Keratinocyte (primary cell): ENCODE data around the gene CRACR2B. TPM values are rescaled to one million over a fixed set of nuclear protein-coding genes. Genes with fewer than 3 reads are reported as not detected.

ENCODE experiments used
- DNase-seq: peaks from one replicate; pipeline ENCODE4 v3.0.0-alpha.2; 2011; ENCODE audit warnings: low read depth, missing footprints, low spot score
- FAIRE-seq: peaks from 2 replicates; lab custom pipeline; 2011; peaks lifted over from hg19 to GRCh38; lab: Jason Lieb, UNC
- H2AFZ ChIP-seq: 2 replicates; pipeline ENCODE4 v1.6.0; 2012; ENCODE audit warnings: low read length, control low read depth, inconsistent platforms; ENCODE audit not compliant: control insufficient read depth
- H3K27ac ChIP-seq: 2 replicates; pipeline ENCODE4 v1.5.1; 2011; ENCODE audit warnings: low read length; ENCODE audit not compliant: control insufficient read depth, insufficient read depth
- H3K27me3 ChIP-seq: 3 replicates; pipeline ENCODE4 v1.6.0; 2011; ENCODE audit warnings: low read length; ENCODE audit not compliant: control insufficient read depth, insufficient read depth; ENCODE audit errors: extremely low read depth
- H3K36me3 ChIP-seq, 2 experiments: 2 replicates in 1 of 2; 3 replicates in 1 of 2; pipeline ENCODE4 v1.5.1; 2011; ENCODE audit warnings: low read length in 2 of 2, mild to moderate bottlenecking in 1 of 2; ENCODE audit not compliant: control insufficient read depth in 2 of 2, insufficient read depth in 2 of 2; ENCODE audit errors: extremely low read depth in 1 of 2
- H3K4me1 ChIP-seq: 3 replicates; pipeline ENCODE4 v1.5.1; 2011; ENCODE audit warnings: low read length; ENCODE audit not compliant: control insufficient read depth, insufficient read depth; ENCODE audit errors: extremely low read depth
- H3K4me2 ChIP-seq: 3 replicates; pipeline ENCODE4 v1.6.0; 2011; ENCODE audit warnings: low read depth, low read length; ENCODE audit not compliant: control insufficient read depth, insufficient read depth; ENCODE audit errors: extremely low read depth
- H3K4me3 ChIP-seq, 3 experiments: fragments of 200-600 bp in 1 of 3; sonication (generic) in 1 of 3; 2 replicates in 2 of 3; 3 replicates in 1 of 3; pipeline ENCODE4 v1.5.1; 2011 to 2016; ENCODE audit warnings: low read length in 3 of 3, mild to moderate bottlenecking in 3 of 3, control low read depth in 2 of 3, inconsistent platforms in 1 of 3, low read depth in 1 of 3, mixed read lengths in 1 of 3, mixed run types in 1 of 3, moderate library complexity in 1 of 3; ENCODE audit not compliant: control insufficient read depth in 2 of 3, insufficient read depth in 2 of 3; ENCODE audit errors: extremely low read depth in 1 of 3
- H3K79me2 ChIP-seq: 2 replicates; pipeline ENCODE4 v1.6.0; 2012; ENCODE audit warnings: low read length; ENCODE audit not compliant: control insufficient read depth, insufficient read depth
- H3K9ac ChIP-seq: 3 replicates; pipeline ENCODE4 v1.6.0; 2011; ENCODE audit warnings: low read length; ENCODE audit not compliant: control insufficient read depth, insufficient read depth; ENCODE audit errors: extremely low read depth
- H3K9me1 ChIP-seq: 3 replicates; pipeline ENCODE4 v1.6.0; 2011; ENCODE audit warnings: low read length; ENCODE audit not compliant: control insufficient read depth, insufficient read depth; ENCODE audit errors: extremely low read depth
- H3K9me3 ChIP-seq: 2 replicates; pipeline ENCODE4 v1.5.1; 2012; ENCODE audit warnings: low read depth, low read length; ENCODE audit not compliant: control insufficient read depth
- H4K20me1 ChIP-seq: 3 replicates; pipeline ENCODE4 v1.6.0; 2011; ENCODE audit warnings: low read length; ENCODE audit not compliant: control insufficient read depth, insufficient read depth; ENCODE audit errors: extremely low read depth
- EZH2 ChIP-seq: IDR thresholded peaks from one replicate; pipeline ENCODE4 v1.6.1; 2012; ENCODE audit warnings: inconsistent platforms, mild to moderate bottlenecking, low read length, moderate library complexity
- dilution Hi-C: fragments of 300-500 bp; cut with MboI; formaldehyde crosslinking; loops from one replicate; pipeline ENCODE4 v1.7.0; 2020; ENCODE audit warnings: low sequenced_read_pairs; ENCODE audit not compliant: extremely low pct_ligation_motif_present
- polyA plus RNA-seq, 5 experiments: library from polyadenylated mRNA; depleted of rRNA in 3 of 5; stranded (reverse) in 3 of 5; stranded (forward) in 1 of 5; unstranded in 1 of 5; fragments of >200 nt; gene quantifications; 1 replicate in 1 of 5; 2 replicates in 3 of 5; 3 replicates in 1 of 5; pipeline versions ENCODE4 v1.2.1 to v1.2.3, GENCODE V29; 2011 to 2012; ENCODE audit warnings: missing spikeins in 2 of 5, low read depth in 1 of 5, low replicate concordance in 1 of 5
- TF ChIP-seq, protein P1 (sequence below), 3 experiments: IDR thresholded peaks in 1 of 3; conservative IDR thresholded peaks in 1 of 3; optimal IDR thresholded peaks in 1 of 3; 2 replicates in 2 of 3; 3 replicates in 1 of 3; pipeline versions ENCODE3 to v1.5.1; 2011; ENCODE audit warnings: low read length in 3 of 3, mild to moderate bottlenecking in 3 of 3, moderate library complexity in 2 of 3, control low read depth in 1 of 3, inconsistent platforms in 1 of 3; ENCODE audit not compliant: insufficient read depth in 2 of 3; ENCODE audit errors: extremely low read depth in 1 of 3

CRACR2B gene
- polyA plus RNA-seq, 1 donor (not counting 4 experiments of a cell fraction or from before 2014, with no cell fraction given), result 0.17 TPM

DNA sequence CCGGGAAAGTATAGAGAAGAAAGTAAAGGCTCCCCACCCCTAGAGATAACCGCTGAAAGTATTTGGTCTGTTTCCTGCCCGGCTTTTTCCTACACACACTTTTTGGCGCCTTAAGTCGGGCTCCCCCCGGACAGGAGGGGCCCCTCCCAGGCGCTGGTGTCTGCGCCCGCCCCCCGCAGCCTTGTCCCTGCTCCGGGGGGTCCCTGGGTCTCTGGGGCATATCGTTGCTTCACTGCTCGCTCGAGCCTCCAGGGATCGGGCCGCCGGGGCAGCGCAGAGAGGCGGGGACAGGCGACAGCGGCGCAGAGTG, 928 bp upstream of the CRACR2B start:
- TF ChIP-seq, protein P1, sequence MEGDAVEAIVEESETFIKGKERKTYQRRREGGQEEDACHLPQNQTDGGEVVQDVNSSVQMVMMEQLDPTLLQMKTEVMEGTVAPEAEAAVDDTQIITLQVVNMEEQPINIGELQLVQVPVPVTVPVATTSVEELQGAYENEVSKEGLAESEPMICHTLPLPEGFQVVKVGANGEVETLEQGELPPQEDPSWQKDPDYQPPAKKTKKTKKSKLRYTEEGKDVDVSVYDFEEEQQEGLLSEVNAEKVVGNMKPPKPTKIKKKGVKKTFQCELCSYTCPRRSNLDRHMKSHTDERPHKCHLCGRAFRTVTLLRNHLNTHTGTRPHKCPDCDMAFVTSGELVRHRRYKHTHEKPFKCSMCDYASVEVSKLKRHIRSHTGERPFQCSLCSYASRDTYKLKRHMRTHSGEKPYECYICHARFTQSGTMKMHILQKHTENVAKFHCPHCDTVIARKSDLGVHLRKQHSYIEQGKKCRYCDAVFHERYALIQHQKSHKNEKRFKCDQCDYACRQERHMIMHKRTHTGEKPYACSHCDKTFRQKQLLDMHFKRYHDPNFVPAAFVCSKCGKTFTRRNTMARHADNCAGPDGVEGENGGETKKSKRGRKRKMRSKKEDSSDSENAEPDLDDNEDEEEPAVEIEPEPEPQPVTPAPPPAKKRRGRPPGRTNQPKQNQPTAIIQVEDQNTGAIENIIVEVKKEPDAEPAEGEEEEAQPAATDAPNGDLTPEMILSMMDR (optimal IDR thresholded peaks at IDR 0.05 in 1 of 3, IDR thresholded peaks at IDR 0.05 in 1 of 3, conservative IDR thresholded peaks at IDR 0.05 in 1 of 3; ENCODE audit: extremely low read depth in 1 of 3, insufficient read depth in 2 of 3, low read length in 3 of 3), result no peak
- TF ChIP-seq EZH2, result no peak
- Histone ChIP-seq H3K9ac (no peak overlapping the region), H4K20me1 (no peaks in the 10 kb centered on the region), H3K4me1 (peaks cover 27% of the 10 kb centered on the region), H2AFZ (no peak overlapping the region), H3K9me3 (no peaks in the 10 kb centered on the region), H3K27me3 (peaks cover 50% of the 10 kb centered on the region), H3K9me1 (no peaks in the 10 kb centered on the region), H3K4me3 (peak overlapping the region in 2 of 3 experiments; percentile 29 to 34), H3K79me2 (no peaks in the 10 kb centered on the region), H3K4me2 (peak overlapping the region; percentile 60), H3K36me3 (peaks cover 0 to 8% of the 10 kb centered on the region in 2 experiments), H3K27ac (no peak overlapping the region)
- no peak for FAIRE-seq
- dilution Hi-C loops, result no loop called here
- no peak for DNase-seq

DNA sequence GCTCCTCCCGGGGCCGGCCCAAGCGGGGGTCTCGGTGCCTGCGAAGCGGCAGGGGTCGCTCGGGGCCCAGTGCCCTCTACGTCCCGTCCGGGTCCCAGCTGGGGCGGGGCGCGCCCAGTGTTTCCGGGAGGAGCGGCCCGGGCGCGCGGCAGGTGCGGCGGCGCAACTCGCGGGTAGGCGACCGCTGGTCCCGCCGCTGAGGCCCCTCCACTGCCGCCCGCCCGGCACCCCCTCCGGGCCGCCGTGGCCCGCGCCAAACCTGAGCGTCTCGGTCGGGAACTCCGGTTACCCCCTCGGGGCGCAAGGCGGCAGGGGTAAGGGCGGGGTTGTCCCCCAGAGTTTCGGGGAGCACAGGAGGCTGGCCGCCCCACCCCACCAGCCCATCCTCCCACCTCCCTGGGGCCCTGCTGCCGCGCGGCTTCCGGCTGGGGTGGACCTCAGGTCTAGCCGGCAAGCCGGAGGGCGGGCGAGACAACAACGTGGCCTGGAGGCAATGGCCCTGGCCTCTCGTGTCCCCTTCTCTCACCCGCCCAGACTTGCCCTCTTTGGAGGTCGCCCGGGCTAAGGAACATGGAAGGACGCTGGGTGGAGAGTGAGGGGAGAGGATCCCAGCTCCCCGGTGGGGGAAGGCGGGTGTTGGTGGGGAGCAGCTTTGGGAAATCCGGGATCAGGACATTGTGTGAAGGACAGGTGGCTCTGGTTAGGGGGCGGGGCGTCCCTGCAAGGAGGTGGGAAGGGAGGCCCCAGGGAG, 398 bp upstream of the CRACR2B start:
- no peaks in the 10 kb centered on the region for H3K79me2 ChIP-seq
- no peak overlapping the region for H3K9ac ChIP-seq
- no peaks in the 10 kb centered on the region for H3K9me1 ChIP-seq
- FAIRE-seq (no peak), DNase-seq (no peak)
- TF ChIP-seq, protein P1 (optimal IDR thresholded peaks at IDR 0.05 in 1 of 3, IDR thresholded peaks at IDR 0.05 in 1 of 3, conservative IDR thresholded peaks at IDR 0.05 in 1 of 3; ENCODE audit: extremely low read depth in 1 of 3, insufficient read depth in 2 of 3, low read length in 3 of 3), result no peak
- TF ChIP-seq EZH2, result peak; percentile 23
- H3K4me3 ChIP-seq, result peak overlapping the region in 2 of 3 experiments; percentile 29 to 34
- peak overlapping the region; percentile 60 for H3K4me2 ChIP-seq
- H3K27me3 ChIP-seq, result peaks cover 50% of the 10 kb centered on the region
- no peaks in the 10 kb centered on the region for H3K9me3 ChIP-seq
- H4K20me1 ChIP-seq, result no peaks in the 10 kb centered on the region
- peaks cover 29% of the 10 kb centered on the region for H3K4me1 ChIP-seq
- H2AFZ ChIP-seq, result no peak overlapping the region
- dilution Hi-C loops, result no loop called here
- H3K27ac ChIP-seq, result no peak overlapping the region
- H3K36me3 ChIP-seq, result peaks cover 0 to 6% of the 10 kb centered on the region in 2 experiments
